ENCODE results near the gene CNGB1. TPM values are rescaled to one million over a fixed set of nuclear protein-coding genes. Genes with fewer than 3 reads are reported as not detected.

The CNGB1 gene
- total and polyA plus RNA-seq, 2 of the 13 experiments (the other 11 are each of a cell fraction or from before 2014, with no cell fraction given) = 0.02 to 0.15 TPM

GRCh38 chr16:57863434-57864160, 107.3 kb downstream of the CNGB1 start (continued):
- TF ChIP-seq, protein P1, sequence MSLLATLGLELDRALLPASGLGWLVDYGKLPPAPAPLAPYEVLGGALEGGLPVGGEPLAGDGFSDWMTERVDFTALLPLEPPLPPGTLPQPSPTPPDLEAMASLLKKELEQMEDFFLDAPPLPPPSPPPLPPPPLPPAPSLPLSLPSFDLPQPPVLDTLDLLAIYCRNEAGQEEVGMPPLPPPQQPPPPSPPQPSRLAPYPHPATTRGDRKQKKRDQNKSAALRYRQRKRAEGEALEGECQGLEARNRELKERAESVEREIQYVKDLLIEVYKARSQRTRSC (CRISPR knock-in tag; IDR thresholded peaks at IDR 0.05; ENCODE audit: low read depth) = no peak
- TF ChIP-seq ZNF180 (CRISPR knock-in tag; IDR thresholded peaks at IDR 0.05; ENCODE audit: borderline replicate concordance, low read depth) (no peak), ZNF792 (CRISPR knock-in tag; IDR thresholded peaks at IDR 0.05) (no peak; the same call in 1 of the 2 replicates), HIC2 (CRISPR knock-in tag; IDR thresholded peaks at IDR 0.05; ENCODE audit: low read depth) (no peak), KDM5B (CRISPR knock-in tag; IDR thresholded peaks at IDR 0.05; ENCODE audit: borderline replicate concordance) (no peak), NR1H2 (CRISPR knock-in tag; IDR thresholded peaks at IDR 0.05; ENCODE audit: borderline replicate concordance, low read depth) (no peak), HNRNPH1 (optimal IDR thresholded peaks at IDR 0.05; ENCODE audit: low read depth, low read length) (no peak), MTA3 (CRISPR knock-in tag; IDR thresholded peaks at IDR 0.05) (no peak), TOE1 (CRISPR knock-in tag; IDR thresholded peaks at IDR 0.05) (no peak), REPIN1 (CRISPR knock-in tag; IDR thresholded peaks at IDR 0.05; ENCODE audit: borderline replicate concordance, low read depth) (no peak), ZNF652 (CRISPR knock-in tag; IDR thresholded peaks at IDR 0.05; ENCODE audit: borderline replicate concordance, low read depth) (no peak), EZH2 (conservative IDR thresholded peaks at IDR 0.05; ENCODE audit: low read depth, low read length) (no peak)
- TF ChIP-seq, protein P2, sequence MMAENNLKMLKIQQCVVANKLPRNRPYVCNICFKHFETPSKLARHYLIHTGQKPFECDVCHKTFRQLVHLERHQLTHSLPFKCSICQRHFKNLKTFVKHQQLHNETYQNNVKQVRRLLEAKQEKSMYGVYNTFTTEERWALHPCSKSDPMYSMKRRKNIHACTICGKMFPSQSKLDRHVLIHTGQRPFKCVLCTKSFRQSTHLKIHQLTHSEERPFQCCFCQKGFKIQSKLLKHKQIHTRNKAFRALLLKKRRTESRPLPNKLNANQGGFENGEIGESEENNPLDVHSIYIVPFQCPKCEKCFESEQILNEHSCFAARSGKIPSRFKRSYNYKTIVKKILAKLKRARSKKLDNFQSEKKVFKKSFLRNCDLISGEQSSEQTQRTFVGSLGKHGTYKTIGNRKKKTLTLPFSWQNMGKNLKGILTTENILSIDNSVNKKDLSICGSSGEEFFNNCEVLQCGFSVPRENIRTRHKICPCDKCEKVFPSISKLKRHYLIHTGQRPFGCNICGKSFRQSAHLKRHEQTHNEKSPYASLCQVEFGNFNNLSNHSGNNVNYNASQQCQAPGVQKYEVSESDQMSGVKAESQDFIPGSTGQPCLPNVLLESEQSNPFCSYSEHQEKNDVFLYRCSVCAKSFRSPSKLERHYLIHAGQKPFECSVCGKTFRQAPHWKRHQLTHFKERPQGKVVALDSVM (CRISPR knock-in tag; IDR thresholded peaks at IDR 0.05) = no peak
- TF ChIP-seq, protein P3, sequence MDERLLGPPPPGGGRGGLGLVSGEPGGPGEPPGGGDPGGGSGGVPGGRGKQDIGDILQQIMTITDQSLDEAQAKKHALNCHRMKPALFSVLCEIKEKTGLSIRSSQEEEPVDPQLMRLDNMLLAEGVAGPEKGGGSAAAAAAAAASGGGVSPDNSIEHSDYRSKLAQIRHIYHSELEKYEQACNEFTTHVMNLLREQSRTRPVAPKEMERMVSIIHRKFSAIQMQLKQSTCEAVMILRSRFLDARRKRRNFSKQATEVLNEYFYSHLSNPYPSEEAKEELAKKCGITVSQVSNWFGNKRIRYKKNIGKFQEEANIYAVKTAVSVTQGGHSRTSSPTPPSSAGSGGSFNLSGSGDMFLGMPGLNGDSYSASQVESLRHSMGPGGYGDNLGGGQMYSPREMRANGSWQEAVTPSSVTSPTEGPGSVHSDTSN (CRISPR knock-in tag; IDR thresholded peaks at IDR 0.05) = no peak
- TF ChIP-seq, protein P4, sequence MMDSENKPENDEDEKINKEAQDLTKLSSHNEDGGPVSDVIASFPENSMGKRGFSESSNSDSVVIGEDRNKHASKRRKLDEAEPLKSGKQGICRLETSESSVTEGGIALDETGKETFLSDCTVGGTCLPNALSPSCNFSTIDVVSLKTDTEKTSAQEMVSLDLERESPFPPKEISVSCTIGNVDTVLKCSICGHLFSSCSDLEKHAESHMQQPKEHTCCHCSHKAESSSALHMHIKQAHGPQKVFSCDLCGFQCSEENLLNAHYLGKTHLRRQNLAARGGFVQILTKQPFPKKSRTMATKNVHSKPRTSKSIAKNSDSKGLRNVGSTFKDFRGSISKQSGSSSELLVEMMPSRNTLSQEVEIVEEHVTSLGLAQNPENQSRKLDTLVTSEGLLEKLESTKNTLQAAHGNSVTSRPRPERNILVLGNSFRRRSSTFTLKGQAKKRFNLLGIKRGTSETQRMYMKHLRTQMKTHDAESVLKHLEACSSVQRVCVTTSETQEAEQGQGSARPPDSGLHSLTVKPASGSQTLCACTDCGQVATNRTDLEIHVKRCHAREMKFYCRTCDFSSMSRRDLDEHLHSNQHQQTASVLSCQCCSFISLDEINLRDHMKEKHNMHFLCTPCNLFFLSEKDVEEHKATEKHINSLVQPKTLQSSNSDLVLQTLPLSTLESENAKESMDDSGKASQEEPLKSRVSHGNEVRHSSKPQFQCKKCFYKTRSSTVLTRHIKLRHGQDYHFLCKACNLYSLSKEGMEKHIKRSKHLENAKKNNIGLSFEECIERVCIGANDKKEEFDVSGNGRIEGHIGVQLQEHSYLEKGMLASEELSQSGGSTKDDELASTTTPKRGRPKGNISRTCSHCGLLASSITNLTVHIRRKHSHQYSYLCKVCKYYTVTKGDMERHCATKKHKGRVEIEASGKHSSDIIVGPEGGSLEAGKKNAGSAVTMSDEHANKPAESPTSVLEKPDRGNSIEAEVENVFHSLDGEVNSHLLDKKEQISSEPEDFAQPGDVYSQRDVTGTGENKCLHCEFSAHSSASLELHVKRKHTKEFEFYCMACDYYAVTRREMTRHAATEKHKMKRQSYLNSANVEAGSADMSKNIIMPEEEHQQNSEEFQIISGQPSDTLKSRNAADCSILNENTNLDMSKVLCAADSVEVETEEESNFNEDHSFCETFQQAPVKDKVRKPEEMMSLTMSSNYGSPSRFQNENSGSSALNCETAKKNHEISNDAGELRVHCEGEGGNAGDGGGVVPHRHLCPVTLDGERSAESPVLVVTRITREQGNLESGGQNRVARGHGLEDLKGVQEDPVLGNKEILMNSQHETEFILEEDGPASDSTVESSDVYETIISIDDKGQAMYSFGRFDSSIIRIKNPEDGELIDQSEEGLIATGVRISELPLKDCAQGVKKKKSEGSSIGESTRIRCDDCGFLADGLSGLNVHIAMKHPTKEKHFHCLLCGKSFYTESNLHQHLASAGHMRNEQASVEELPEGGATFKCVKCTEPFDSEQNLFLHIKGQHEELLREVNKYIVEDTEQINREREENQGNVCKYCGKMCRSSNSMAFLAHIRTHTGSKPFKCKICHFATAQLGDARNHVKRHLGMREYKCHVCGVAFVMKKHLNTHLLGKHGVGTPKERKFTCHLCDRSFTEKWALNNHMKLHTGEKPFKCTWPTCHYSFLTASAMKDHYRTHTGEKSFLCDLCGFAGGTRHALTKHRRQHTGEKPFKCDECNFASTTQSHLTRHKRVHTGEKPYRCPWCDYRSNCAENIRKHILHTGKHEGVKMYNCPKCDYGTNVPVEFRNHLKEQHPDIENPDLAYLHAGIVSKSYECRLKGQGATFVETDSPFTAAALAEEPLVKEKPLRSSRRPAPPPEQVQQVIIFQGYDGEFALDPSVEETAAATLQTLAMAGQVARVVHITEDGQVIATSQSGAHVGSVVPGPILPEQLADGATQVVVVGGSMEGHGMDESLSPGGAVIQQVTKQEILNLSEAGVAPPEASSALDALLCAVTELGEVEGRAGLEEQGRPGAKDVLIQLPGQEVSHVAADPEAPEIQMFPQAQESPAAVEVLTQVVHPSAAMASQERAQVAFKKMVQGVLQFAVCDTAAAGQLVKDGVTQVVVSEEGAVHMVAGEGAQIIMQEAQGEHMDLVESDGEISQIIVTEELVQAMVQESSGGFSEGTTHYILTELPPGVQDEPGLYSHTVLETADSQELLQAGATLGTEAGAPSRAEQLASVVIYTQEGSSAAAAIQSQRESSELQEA (CRISPR knock-in tag; IDR thresholded peaks at IDR 0.05; ENCODE audit: not compliant biosample characterization) = no peak

Measured in HepG2 (cell line).